DMS 273 treated with DMSO at 0.1 percent for 48 hours (cell line): Measurements from ENCODE around the gene ARMC5.
"Not testable (repeated sequence)": the region's sequence is repeated elsewhere in the genome, so short reads cannot be mapped to it uniquely, and the experiment has no call there.

ENCODE experiments used
- DNase-seq: peaks from one replicate; lab custom pipeline; 2025; lab: John Stamatoyannopoulos, UW

ARMC5 gene

GRCh38 chr16:31477220-31478216 lies 18.2 kb downstream of the ARMC5 start:
- DNase-seq, result no peak

DNA sequence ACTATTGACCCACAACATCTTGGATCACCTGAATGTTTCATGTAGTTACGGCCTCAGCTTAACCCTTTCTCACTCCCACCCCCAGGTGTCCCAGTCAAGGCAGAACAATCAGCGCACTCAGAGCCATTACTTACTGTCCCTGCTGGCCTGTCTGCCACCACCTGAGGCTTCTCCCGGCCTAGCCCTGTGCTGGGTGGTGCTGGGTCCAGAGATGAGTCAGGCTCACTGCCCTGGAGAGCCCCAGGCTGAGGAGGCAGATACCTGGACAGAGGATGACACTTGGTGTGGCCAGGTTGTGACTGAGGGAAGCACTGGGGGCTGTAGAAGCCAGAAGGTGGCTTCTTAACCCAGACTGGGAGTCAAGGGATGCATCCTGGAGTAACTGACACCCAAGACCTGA lies 19.7 kb downstream of the ARMC5 start:
- no peak for DNase-seq

GRCh38 chr16:31479751-31480150 lies 20.4 kb downstream of the ARMC5 start:
- no peak for DNase-seq

- DNase-seq, result no peak
These were observed 21.7 kb downstream of the ARMC5 start for GRCh38 chr16:31480851-31481536.

DNA sequence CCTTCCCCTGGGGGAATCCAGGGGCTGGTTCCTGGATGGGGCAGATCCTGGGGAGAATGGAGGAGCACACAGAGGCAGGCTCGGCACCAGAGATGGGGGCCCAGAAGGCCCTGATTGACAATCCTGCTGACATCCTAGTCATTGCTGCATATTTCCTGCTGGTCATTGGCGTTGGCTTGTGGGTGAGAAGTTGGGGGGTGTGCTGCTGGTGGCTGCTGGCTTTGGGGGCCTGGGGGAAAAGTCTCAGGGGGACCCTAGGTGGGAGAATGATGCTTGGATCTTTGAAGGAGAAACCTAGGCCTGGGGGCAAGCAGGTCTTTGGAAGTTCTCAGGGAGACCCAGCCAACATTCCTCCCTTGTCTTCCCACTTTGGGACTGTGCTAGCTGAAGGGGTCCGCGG lies 23.8 kb downstream of the ARMC5 start, which contains the start of gene SLC5A2:
SLC5A2 (plus strand) TSS at position 43 of the 400 bp plus-strand sequence; CDS start at position 57, 14 bp downstream.
- no peak for DNase-seq

GRCh38 chr16:31484048-31484447 lies 24.7 kb downstream of the ARMC5 start:
- not testable (repeated sequence) for DNase-seq

- DNase-seq, result no peak
These were observed 25.3 kb downstream of the ARMC5 start for GRCh38 chr16:31484491-31485171.

DNA sequence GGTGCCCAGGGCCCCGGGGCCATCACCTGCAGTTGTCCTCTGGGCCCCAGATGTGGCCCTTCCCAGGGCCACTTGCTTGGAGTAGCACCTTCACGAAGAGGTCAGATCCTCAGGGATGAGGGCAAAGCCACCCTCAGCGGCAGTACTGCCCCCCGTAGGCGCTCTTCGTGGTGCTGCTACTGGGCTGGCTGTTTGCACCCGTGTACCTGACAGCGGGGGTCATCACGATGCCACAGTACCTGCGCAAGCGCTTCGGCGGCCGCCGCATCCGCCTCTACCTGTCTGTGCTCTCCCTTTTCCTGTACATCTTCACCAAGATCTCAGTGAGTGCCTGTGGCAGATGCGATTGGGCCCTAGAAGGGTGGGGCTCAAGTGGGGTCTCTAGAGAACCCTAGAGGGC lies 26.3 kb downstream of the ARMC5 start:
- no peak for DNase-seq

GRCh38 chr16:31486045-31486444 lies 26.7 kb downstream of the ARMC5 start:
- no peak for DNase-seq

- DNase-seq, result no peak
These were observed 27.9 kb downstream of the ARMC5 start for GRCh38 chr16:31487071-31487719.

- no peak for DNase-seq
These were observed 28.6 kb downstream of the ARMC5 start for GRCh38 chr16:31487720-31488467.

DNA sequence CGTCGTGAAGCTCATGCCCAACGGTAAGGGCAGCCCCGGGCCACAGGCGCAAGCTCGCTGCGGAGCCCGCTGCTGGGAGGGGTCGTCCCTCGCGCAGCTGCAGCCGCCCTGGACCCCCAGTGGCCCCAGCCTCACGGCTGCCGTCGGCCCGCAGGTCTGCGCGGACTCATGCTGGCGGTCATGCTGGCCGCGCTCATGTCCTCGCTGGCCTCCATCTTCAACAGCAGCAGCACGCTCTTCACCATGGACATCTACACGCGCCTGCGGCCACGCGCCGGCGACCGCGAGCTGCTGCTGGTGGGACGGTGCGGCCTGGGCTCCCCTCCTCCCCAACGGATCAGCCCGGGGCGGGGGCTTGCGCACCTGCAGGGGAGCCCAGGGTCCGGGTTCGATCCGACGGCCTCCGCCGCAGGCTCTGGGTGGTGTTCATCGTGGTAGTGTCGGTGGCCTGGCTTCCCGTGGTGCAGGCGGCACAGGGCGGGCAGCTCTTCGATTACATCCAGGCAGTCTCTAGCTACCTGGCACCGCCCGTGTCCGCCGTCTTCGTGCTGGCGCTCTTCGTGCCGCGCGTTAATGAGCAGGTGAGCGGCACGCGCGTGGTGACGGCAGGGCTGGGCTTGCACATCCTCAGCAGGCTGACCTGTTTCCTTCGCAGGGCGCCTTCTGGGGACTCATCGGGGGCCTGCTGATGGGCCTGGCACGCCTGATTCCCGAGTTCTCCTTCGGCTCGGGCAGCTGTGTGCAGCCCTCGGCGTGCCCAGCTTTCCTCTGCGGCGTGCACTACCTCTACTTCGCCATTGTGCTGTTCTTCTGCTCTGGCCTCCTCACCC lies 29.4 kb downstream of the ARMC5 start:
- no peak for DNase-seq

- no peak for DNase-seq
These were observed 29.9 kb downstream of the ARMC5 start for GRCh38 chr16:31489298-31489564.

- DNase-seq, result no peak
These were observed 30.6 kb downstream of the ARMC5 start for GRCh38 chr16:31489616-31490584.

DNA sequence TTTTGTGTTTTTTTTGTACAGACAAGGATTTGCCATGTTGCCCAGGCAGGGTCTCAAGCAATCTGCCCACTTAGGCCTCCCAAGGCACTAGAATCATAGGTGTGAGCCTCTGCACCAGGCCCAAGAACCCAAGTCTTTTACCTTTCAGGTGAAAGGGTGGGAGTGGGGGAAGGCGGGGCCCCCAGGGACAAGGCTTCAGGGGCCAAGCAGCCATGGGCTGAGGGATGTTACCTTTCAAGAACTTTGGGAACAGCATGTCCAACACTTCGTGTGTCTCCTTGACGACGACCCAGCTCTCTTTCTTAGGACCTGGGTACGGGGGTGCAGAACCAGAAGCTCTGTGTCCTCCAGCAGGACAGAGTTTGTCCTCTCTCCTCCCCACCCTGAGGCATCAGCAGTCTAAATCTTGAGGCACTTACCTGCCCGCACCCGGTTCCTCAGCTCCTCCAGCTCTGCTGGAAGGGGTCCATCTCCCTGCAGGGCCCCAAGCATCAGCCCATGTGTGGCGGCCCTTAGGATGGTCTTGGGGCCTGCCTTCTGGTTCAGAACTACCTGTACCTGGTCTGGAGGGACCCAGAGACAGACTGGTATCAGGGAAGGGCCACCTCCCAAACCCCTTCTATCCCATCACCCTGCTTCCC lies 32.6 kb downstream of the ARMC5 start:
- no peak for DNase-seq

DNA sequence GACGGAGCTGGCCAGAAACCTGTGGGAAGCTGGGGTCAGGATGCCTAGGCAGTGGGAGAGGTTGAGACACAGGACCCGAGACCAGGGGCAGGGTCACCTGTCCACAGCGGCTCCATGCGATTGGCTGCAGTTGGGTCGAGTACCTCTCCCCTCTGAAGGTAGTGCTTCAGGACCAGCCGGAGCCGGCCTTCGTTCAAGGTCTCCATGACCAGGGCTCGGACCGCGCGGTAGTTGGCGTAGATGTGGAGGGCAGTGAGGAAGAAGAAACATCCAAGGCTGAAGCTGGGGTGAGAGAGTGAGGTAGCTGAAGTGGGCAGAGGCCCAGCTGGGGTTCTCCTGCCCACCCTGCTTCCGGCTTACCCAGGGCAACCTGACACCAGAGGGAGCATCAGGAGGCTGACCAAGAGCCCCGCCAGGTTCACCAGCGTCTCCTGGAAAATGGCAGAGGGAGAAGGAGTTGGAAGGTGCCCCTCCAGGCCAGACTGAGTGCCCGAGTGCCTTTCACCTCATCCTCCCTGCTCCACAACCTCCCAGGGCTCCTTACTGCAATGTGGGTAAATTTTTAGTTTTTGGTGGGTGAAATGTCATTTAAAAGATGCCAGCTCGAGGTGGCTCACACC lies 34.3 kb downstream of the ARMC5 start:
- no peak for DNase-seq

DNA sequence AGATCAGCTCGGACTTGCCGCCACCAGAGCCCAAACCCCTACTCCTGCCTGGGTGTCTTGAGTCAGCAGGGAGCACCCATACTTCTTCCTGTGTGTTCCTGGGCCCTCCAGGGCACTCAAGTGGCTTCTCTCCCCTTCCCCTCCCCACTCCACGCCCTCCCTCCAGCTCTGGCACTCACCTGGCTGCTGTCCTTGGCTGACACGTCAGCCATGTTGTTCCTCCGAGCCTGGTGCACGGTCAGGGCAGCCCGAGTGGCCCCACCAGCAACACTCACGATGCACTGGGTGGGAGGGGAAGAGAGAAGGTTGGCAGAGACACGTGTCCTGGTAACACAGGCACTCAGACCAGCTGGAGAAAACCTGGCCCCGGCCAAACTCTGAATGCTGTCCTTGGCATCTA lies 37.4 kb downstream of the ARMC5 start:
- no peak for DNase-seq

- DNase-seq, result no peak
These were observed 39.2 kb downstream of the ARMC5 start for GRCh38 chr16:31498493-31498892.
